Spleen (tissue), 7 donors: ENCODE results near the gene NRG4.

ENCODE experiments used
- CTCF ChIP-seq, 11 experiments: fragments of 200-600 bp in 7 of 11; fragments of 450-650 bp in 4 of 11; sonication (generic) in 4 of 11; IDR thresholded peaks in 8 of 11; conservative IDR thresholded peaks in 3 of 11; 1 replicate in 7 of 11; 2 replicates in 4 of 11; pipeline versions ENCODE4 v1.4.0 to v1.8.0; 2016 to 2021; ENCODE audit warnings: antibody characterized with exemption in 11 of 11, inconsistent platforms in 4 of 11, mild to moderate bottlenecking in 1 of 11
- POLR2A ChIP-seq, 3 donors: fragments of 450-650 bp; IDR thresholded peaks; one replicate each; pipeline ENCODE4 v1.5.1; 2017; ENCODE audit warnings: antibody characterized with exemption in 3 of 3, mild to moderate bottlenecking in 1 of 3
- POLR2AphosphoS5 ChIP-seq, 3 donors: sonication (generic); formaldehyde crosslinking; IDR thresholded peaks; one replicate each; pipeline ENCODE4 v1.5.1; 2017; ENCODE audit warnings: antibody characterized with exemption in 3 of 3
- donor health status: DM: no; HTN: no; CAD: no; lungs with moderate emphysema.
- donor health status: DM: no; HTN: no; CAD: no.
- donor health status: DM: no; HTN: no; CAD: no.

- TF ChIP-seq CTCF (IDR thresholded peaks at IDR 0.05 in 8 of 11, conservative IDR thresholded peaks at IDR 0.05 in 3 of 11) (no peak), POLR2A (IDR thresholded peaks at IDR 0.05) (no peak), POLR2AphosphoS5 (IDR thresholded peaks at IDR 0.05) (no peak)
Observed at GRCh38 chr15:76032046-76032445, 19.8 kb upstream of the NRG4 start.
